GM23338 (cell line): ENCODE results near the gene CLCN6. TPM values are rescaled to one million over a fixed set of nuclear protein-coding genes. Genes with fewer than 3 reads are reported as not detected.

Experiments
- ATAC-seq: fragments of 200-7000 bp; cut with Tn5 transposase; 3 replicates; pipeline ENCODE4 v1.9.1; 2020
- DNase-seq: peaks from one replicate; pipeline ENCODE4 v3.0.0-alpha.2; 2015; ENCODE audit warnings: low spot score
- H2AFZ ChIP-seq: fragments of 200-600 bp; sonication (generic); 2 replicates; pipeline ENCODE4 v1.8.0; 2016; ENCODE audit warnings: antibody characterized with exemption, mild to moderate bottlenecking, moderate library complexity
- H3F3A ChIP-seq: fragments of 200-600 bp; sonication (generic); replicated peaks from 2 replicates; pipeline ENCODE4 v1.8.0; 2017; ENCODE audit warnings: antibody characterized with exemption, mixed run types, low read depth
- H3K27ac ChIP-seq: fragments of 200-600 bp; sonication (generic); 2 replicates; pipeline ENCODE4 v1.6.1; 2016; ENCODE audit warnings: low read depth
- H3K27me3 ChIP-seq: fragments of 200-600 bp; sonication (generic); 2 replicates; pipeline ENCODE4 v1.8.0; 2016; ENCODE audit warnings: mild to moderate bottlenecking, mixed run types, moderate library complexity; ENCODE audit not compliant: insufficient read depth
- H3K36me3 ChIP-seq: fragments of 200-600 bp; sonication (generic); 2 replicates; pipeline ENCODE4 v1.8.0; 2016; ENCODE audit warnings: mild to moderate bottlenecking; ENCODE audit not compliant: insufficient read depth
- H3K4me1 ChIP-seq: fragments of 200-600 bp; sonication (generic); 2 replicates; pipeline ENCODE4 v1.8.0; 2016; ENCODE audit warnings: mild to moderate bottlenecking, moderate library complexity; ENCODE audit not compliant: insufficient read depth
- H3K4me2 ChIP-seq: fragments of 200-600 bp; sonication (generic); 2 replicates; pipeline ENCODE4 v1.7.1; 2017; ENCODE audit warnings: mixed run types
- H3K4me3 ChIP-seq: fragments of 200-600 bp; sonication (generic); 2 replicates; pipeline ENCODE4 v1.6.1; 2016; ENCODE audit warnings: mixed run types
- H3K79me2 ChIP-seq: fragments of 200-600 bp; sonication (generic); replicated peaks from 2 replicates; pipeline ENCODE4 v1.8.0; 2017; ENCODE audit warnings: mild to moderate bottlenecking; ENCODE audit not compliant: insufficient read depth
- H3K9me2 ChIP-seq: fragments of 200-600 bp; sonication (generic); 2 replicates; pipeline ENCODE4 v1.8.0; 2017; ENCODE audit not compliant: insufficient read depth
- H4K20me1 ChIP-seq: fragments of 200-600 bp; sonication (generic); replicated peaks from 2 replicates; pipeline ENCODE4 v1.8.0; 2017; ENCODE audit warnings: mild to moderate bottlenecking; ENCODE audit not compliant: insufficient read depth
- H3K27ac Mint-ChIP-seq: 2 replicates; pipeline ENCODE4 v1.8.0; 2020; ENCODE audit warnings: inconsistent platforms, mild to moderate bottlenecking, moderate library complexity, mixed read lengths
- H3K27me3 Mint-ChIP-seq: 3 replicates; pipeline ENCODE4 v1.8.0; 2022; ENCODE audit warnings: low read depth, mild to moderate bottlenecking, moderate library complexity, mixed read lengths, inconsistent platforms; ENCODE audit not compliant: insufficient read depth, poor library complexity
- H3K36me3 Mint-ChIP-seq: 3 replicates; pipeline ENCODE4 v1.8.0; 2021; ENCODE audit warnings: low read depth, mild to moderate bottlenecking, inconsistent platforms, moderate library complexity, mixed read lengths
- H3K4me1 Mint-ChIP-seq: 3 replicates; pipeline ENCODE4 v1.8.0; 2020; ENCODE audit warnings: mild to moderate bottlenecking, inconsistent platforms, mixed read lengths
- H3K4me3 Mint-ChIP-seq: 3 replicates; pipeline ENCODE4 v1.8.0; 2021; ENCODE audit warnings: moderate library complexity, mild to moderate bottlenecking, inconsistent platforms, mixed read lengths
- H3K9me3 Mint-ChIP-seq: 3 replicates; pipeline ENCODE4 v1.8.0; 2020; ENCODE audit warnings: moderate library complexity, mild to moderate bottlenecking, inconsistent platforms, mixed read lengths
- CTCF ChIP-seq, 2 experiments: fragments of 200-600 bp in 1 of 2; sonication (generic) in 1 of 2; conservative IDR thresholded peaks; 2 replicates each; pipeline versions ENCODE4 v1.5.1 to v1.6.1; 2016 to 2017; ENCODE audit warnings: antibody characterized with exemption in 2 of 2, low read depth in 2 of 2, mild to moderate bottlenecking in 2 of 2, moderate library complexity in 1 of 2
- ETS1 ChIP-seq: IDR thresholded peaks from 2 replicates; pipeline ENCODE4 v1.6.1; 2016; ENCODE audit warnings: antibody characterized with exemption
- EZH2 ChIP-seq: fragments of 200-600 bp; sonication (generic); IDR thresholded peaks from one replicate; pipeline ENCODE4 v1.8.0; 2017; ENCODE audit warnings: antibody characterized with exemption, mild to moderate bottlenecking, low read depth; ENCODE audit not compliant: unreplicated experiment
- JUNB ChIP-seq: IDR thresholded peaks from one replicate; pipeline ENCODE4 v1.6.1; 2016; ENCODE audit warnings: antibody characterized with exemption; ENCODE audit not compliant: unreplicated experiment
- NANOG ChIP-seq: IDR thresholded peaks from 2 replicates; pipeline ENCODE4 v1.6.1; 2016; ENCODE audit warnings: antibody characterized with exemption, borderline replicate concordance
- POLR2AphosphoS5 ChIP-seq: IDR thresholded peaks from 2 replicates; pipeline ENCODE4 v1.6.1; 2016; ENCODE audit warnings: antibody characterized with exemption, low read depth
- REST ChIP-seq: IDR thresholded peaks from one replicate; pipeline ENCODE4 v1.6.1; 2018; ENCODE audit warnings: antibody characterized with exemption; ENCODE audit not compliant: unreplicated experiment
- STAT1 ChIP-seq: IDR thresholded peaks from one replicate; pipeline ENCODE4 v1.6.1; 2016; ENCODE audit warnings: antibody characterized with exemption; ENCODE audit not compliant: unreplicated experiment
- ZNF331 ChIP-seq: fragments of 250-450 bp; sonication (Bioruptor Pico); IDR thresholded peaks from 2 replicates; pipeline ENCODE4 v1.5.0; 2020; ENCODE audit warnings: low read depth, mild to moderate bottlenecking, moderate library complexity
- ZNF462 ChIP-seq: fragments of 250-450 bp; sonication (Bioruptor Pico); IDR thresholded peaks from 2 replicates; pipeline ENCODE4 v1.5.0; 2020; ENCODE audit warnings: mild to moderate bottlenecking, moderate library complexity
- polyA plus RNA-seq: library from polyadenylated mRNA; unstranded; fragments of >200 nt; fragmentation: Nextera tagmentation; extraction: Ambion mirVana; gene quantifications from 2 replicates; pipeline ENCODE4 v1.2.1, GENCODE V29; 2016
- total RNA-seq: library from RNA; depleted of rRNA; stranded (reverse); fragments of >200 nt; shearing (Covaris generic); gene quantifications from 2 replicates; pipeline ENCODE4 v1.2.3, GENCODE V29; 2014

Gene CLCN6
- total and polyA plus RNA-seq, 2 experiments from 2014 or later = 16.0 to 22.6 TPM

- no peak for TF ChIP-seq POLR2AphosphoS5
Observed at GRCh38 chr1:11759791-11760190, 46.2 kb upstream of the CLCN6 start (continued).

GRCh38 chr1:11761285-11761684, 44.7 kb upstream of the CLCN6 start:
- Histone ChIP-seq H3K79me2 (no peaks in the 10 kb centered on the region), H3K9me2 (no peaks in the 10 kb centered on the region), H3K27me3 (peaks cover 31% of the 10 kb centered on the region), H3K36me3 (no peaks in the 10 kb centered on the region), H3K4me1 (peaks cover 5% of the 10 kb centered on the region; the same call in 1 of the 2 replicates), H3F3A (peaks cover 5% of the 10 kb centered on the region; the same call in 1 of the 2 replicates), H3K4me2 (no peak overlapping the region), H4K20me1 (no peaks in the 10 kb centered on the region), H3K4me3 (no peak overlapping the region), H2AFZ (no peak overlapping the region), H3K27ac (no peak overlapping the region)
- DNase-seq (no peak), ATAC-seq (no peak)
- Mint-ChIP-seq H3K9me3 (peaks cover 18% of the 10 kb centered on the region), H3K4me3 (peak overlapping the region; percentile 16; the same call in 1 of the 3 replicates), H3K27me3 (peaks cover 36% of the 10 kb centered on the region), H3K4me1 (peaks cover 14% of the 10 kb centered on the region), H3K27ac (no peak overlapping the region), H3K36me3 (no peaks in the 10 kb centered on the region; the same call in 2 of the 3 replicates)
- TF ChIP-seq EZH2 (no peak), NANOG (no peak), ZNF331 (no peak), JUNB (no peak), ETS1 (no peak), STAT1 (no peak), CTCF (conservative IDR thresholded peaks at IDR 0.05; ENCODE audit: low read depth in 2 of 2) (no peak), ZNF462 (CRISPR knock-in tag) (no peak), REST (no peak)
